ENCODE data around the gene DSCAM.

DNA sequence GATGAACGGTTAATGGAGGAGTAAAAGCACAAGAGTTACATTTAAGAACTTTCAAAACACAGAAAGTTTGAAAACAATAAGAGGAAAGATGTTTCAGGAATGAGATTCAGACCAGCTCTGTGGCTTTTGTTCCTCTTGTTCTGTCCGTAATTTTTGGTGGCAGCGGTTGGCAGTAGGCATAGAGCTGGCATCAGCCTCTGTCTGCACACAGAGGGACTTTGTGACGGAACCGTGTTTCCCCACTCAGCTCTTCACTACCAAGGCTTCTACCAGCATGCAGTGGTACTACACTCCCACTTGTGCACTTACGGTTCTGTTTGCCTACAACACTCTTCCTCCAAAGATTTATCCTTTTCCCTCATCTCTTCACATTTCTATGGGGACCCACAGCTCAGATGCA lies 212.8 kb downstream of the DSCAM start:
- TF ChIP-seq POLR2A (IDR thresholded peaks at IDR 0.05): no peak
- TF ChIP-seq, protein P1, sequence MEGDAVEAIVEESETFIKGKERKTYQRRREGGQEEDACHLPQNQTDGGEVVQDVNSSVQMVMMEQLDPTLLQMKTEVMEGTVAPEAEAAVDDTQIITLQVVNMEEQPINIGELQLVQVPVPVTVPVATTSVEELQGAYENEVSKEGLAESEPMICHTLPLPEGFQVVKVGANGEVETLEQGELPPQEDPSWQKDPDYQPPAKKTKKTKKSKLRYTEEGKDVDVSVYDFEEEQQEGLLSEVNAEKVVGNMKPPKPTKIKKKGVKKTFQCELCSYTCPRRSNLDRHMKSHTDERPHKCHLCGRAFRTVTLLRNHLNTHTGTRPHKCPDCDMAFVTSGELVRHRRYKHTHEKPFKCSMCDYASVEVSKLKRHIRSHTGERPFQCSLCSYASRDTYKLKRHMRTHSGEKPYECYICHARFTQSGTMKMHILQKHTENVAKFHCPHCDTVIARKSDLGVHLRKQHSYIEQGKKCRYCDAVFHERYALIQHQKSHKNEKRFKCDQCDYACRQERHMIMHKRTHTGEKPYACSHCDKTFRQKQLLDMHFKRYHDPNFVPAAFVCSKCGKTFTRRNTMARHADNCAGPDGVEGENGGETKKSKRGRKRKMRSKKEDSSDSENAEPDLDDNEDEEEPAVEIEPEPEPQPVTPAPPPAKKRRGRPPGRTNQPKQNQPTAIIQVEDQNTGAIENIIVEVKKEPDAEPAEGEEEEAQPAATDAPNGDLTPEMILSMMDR (IDR thresholded peaks at IDR 0.05): no peak

Measured in gastroesophageal sphincter (tissue), 3 donors.